NT2/D1 (cell line): ENCODE measurements around the gene IL17REL.

Experiments
- DNase-seq: peaks from one replicate; pipeline ENCODE4 v3.0.0-alpha.2; 2011; ENCODE audit warnings: low read depth, low spot score
- H3K27me3 ChIP-seq: 2 replicates; pipeline ENCODE4 v1.6.0; 2011; ENCODE audit warnings: mild to moderate bottlenecking; ENCODE audit not compliant: insufficient read length, insufficient read depth
- H3K36me3 ChIP-seq: 2 replicates; pipeline ENCODE4 v1.6.1; 2011; ENCODE audit warnings: mild to moderate bottlenecking, low read length, mixed read lengths; ENCODE audit not compliant: insufficient read depth, insufficient read length
- H3K4me1 ChIP-seq: 2 replicates; pipeline ENCODE4 v1.5.1; 2011; ENCODE audit not compliant: insufficient read depth, insufficient read length
- H3K4me3 ChIP-seq: 2 replicates; pipeline ENCODE4 v1.5.1; 2011; ENCODE audit warnings: low read depth; ENCODE audit not compliant: insufficient read length
- H3K9ac ChIP-seq: 2 replicates; pipeline ENCODE4 v1.6.0; 2011; ENCODE audit warnings: low read depth; ENCODE audit not compliant: insufficient read length
- H3K9me3 ChIP-seq: 2 replicates; pipeline ENCODE4 v1.5.1; 2011; ENCODE audit warnings: mild to moderate bottlenecking, low read length; ENCODE audit not compliant: insufficient read depth
- SUZ12 ChIP-seq: IDR thresholded peaks from 2 replicates; pipeline ENCODE4 v1.6.1; 2011; ENCODE audit not compliant: insufficient read length, insufficient read depth; ENCODE audit errors: extremely low read depth
- YY1 ChIP-seq: IDR thresholded peaks from 2 replicates; pipeline ENCODE4 v1.6.1; 2011; ENCODE audit not compliant: insufficient read length, insufficient read depth
- ZNF274 ChIP-seq: IDR thresholded peaks from 2 replicates; pipeline ENCODE4 v1.6.1; 2011; ENCODE audit warnings: mild to moderate bottlenecking, low read depth, low read length

Gene IL17REL

GRCh38 chr22:49951986-49952896 is 60.3 kb downstream of the IL17REL start:
- Histone ChIP-seq H3K9ac (peak overlapping the region; percentile 17), H3K4me3 (no peak overlapping the region), H3K4me1 (peaks cover 32% of the 10 kb centered on the region), H3K9me3 (no peaks in the 10 kb centered on the region), H3K27me3 (no peaks in the 10 kb centered on the region), H3K36me3 (no peaks in the 10 kb centered on the region)
- no peak for TF ChIP-seq SUZ12
- no peak for TF ChIP-seq ZNF274
- no peak for TF ChIP-seq YY1
- no peak for DNase-seq

GRCh38 chr22:49951678-49951985 is 60.9 kb downstream of the IL17REL start:
- Histone ChIP-seq H3K9ac (peak overlapping the region; percentile 17), H3K27me3 (no peaks in the 10 kb centered on the region), H3K4me3 (no peak overlapping the region), H3K4me1 (peaks cover 33% of the 10 kb centered on the region), H3K9me3 (no peaks in the 10 kb centered on the region), H3K36me3 (no peaks in the 10 kb centered on the region)
- TF ChIP-seq YY1 (no peak), SUZ12 (no peak), ZNF274 (no peak)
- no peak for DNase-seq

- Histone ChIP-seq H3K36me3 (no peaks in the 10 kb centered on the region), H3K27me3 (no peaks in the 10 kb centered on the region), H3K9ac (no peak overlapping the region), H3K4me3 (no peak overlapping the region), H3K9me3 (no peaks in the 10 kb centered on the region), H3K4me1 (peaks cover 36% of the 10 kb centered on the region)
- no peak for TF ChIP-seq ZNF274
- no peak for TF ChIP-seq YY1
- TF ChIP-seq SUZ12 = no peak
- DNase-seq = no peak
Observed at GRCh38 chr22:49951000-49951677, 61.4 kb downstream of the IL17REL start.

- DNase-seq = no peak
- Histone ChIP-seq H3K4me3 (no peak overlapping the region), H3K36me3 (no peaks in the 10 kb centered on the region), H3K27me3 (no peaks in the 10 kb centered on the region), H3K9me3 (no peaks in the 10 kb centered on the region), H3K9ac (no peak overlapping the region), H3K4me1 (peaks cover 36% of the 10 kb centered on the region)
- no peak for TF ChIP-seq YY1
- TF ChIP-seq SUZ12 = no peak
- TF ChIP-seq ZNF274 = no peak
Observed at GRCh38 chr22:49950396-49950994, 62.1 kb downstream of the IL17REL start.

- Histone ChIP-seq H3K36me3 (no peaks in the 10 kb centered on the region), H3K9me3 (no peaks in the 10 kb centered on the region), H3K9ac (no peak overlapping the region), H3K27me3 (no peaks in the 10 kb centered on the region), H3K4me1 (peaks cover 36% of the 10 kb centered on the region), H3K4me3 (no peak overlapping the region)
- DNase-seq = no peak
- TF ChIP-seq YY1 (no peak), SUZ12 (no peak), ZNF274 (no peak)
Observed at GRCh38 chr22:49949914-49950292, 62.7 kb downstream of the IL17REL start.

- no peak overlapping the region for H3K4me3 ChIP-seq
Observed at GRCh38 chr22:49948958-49949913, 63.3 kb downstream of the IL17REL start.

More at GRCh38 chr22:49948958-49949913, 63.3 kb downstream of the IL17REL start:
- peaks cover 36% of the 10 kb centered on the region for H3K4me1 ChIP-seq
- H3K9ac ChIP-seq = peak overlapping the region; percentile 32
- H3K9me3 ChIP-seq = no peaks in the 10 kb centered on the region
- no peak for TF ChIP-seq SUZ12
- no peak for DNase-seq
- H3K27me3 ChIP-seq = no peaks in the 10 kb centered on the region
- H3K36me3 ChIP-seq = no peaks in the 10 kb centered on the region
